Esophagus muscularis mucosa (tissue), 4 donors: ENCODE data around the gene EFL1. TPM values are rescaled to one million over a fixed set of nuclear protein-coding genes. Genes with fewer than 3 reads are reported as not detected.

Experiments
- DNase-seq: peaks from one replicate; pipeline ENCODE4 v3.0.0-alpha.2; 2017; ENCODE audit errors: extremely low spot score
- H3K27ac ChIP-seq, 4 donors: fragments of 200-600 bp; sonication (generic); replicated peaks in 1 of 4; 1 replicate in 3 of 4; 2 replicates in 1 of 4; pipeline ENCODE4 v1.5.1; 2016 to 2019; ENCODE audit warnings: mild to moderate bottlenecking in 1 of 4
- H3K27me3 ChIP-seq, 4 donors: fragments of 200-600 bp; sonication (generic); one replicate each; pipeline versions ENCODE4 v1.5.1 to v1.6.0; 2016 to 2019
- H3K36me3 ChIP-seq, 4 donors: fragments of 200-600 bp; sonication (generic); one replicate each; pipeline ENCODE4 v1.5.1; 2016 to 2019
- H3K4me1 ChIP-seq, 4 donors: fragments of 200-600 bp; sonication (generic); one replicate each; pipeline ENCODE4 v1.5.1; 2016 to 2019
- H3K4me3 ChIP-seq, 4 donors: fragments of 200-600 bp; sonication (generic); 1 replicate in 2 of 4; 2 replicates in 2 of 4; pipeline ENCODE4 v1.5.1; 2016 to 2019; ENCODE audit warnings: mild to moderate bottlenecking in 4 of 4, moderate library complexity in 1 of 4
- H3K9me3 ChIP-seq, 4 donors: fragments of 200-600 bp; sonication (generic); 1 replicate in 3 of 4; 2 replicates in 1 of 4; pipeline ENCODE4 v1.5.1; 2016 to 2019
- EP300 ChIP-seq: sonication (generic); formaldehyde crosslinking; IDR thresholded peaks from one replicate; pipeline ENCODE4 v1.6.1; 2017; ENCODE audit warnings: antibody characterized with exemption
- POLR2A ChIP-seq: fragments of 450-650 bp; IDR thresholded peaks from one replicate; pipeline ENCODE4 v1.6.1; 2017; ENCODE audit warnings: antibody characterized with exemption, moderate library complexity, mild to moderate bottlenecking, low read depth
- POLR2AphosphoS5 ChIP-seq, 2 donors: sonication (generic); formaldehyde crosslinking; IDR thresholded peaks; one replicate each; pipeline ENCODE4 v1.6.1; 2017; ENCODE audit warnings: antibody characterized with exemption in 2 of 2
- whole genome bisulfite sequencing: methylation state at CpG from one replicate; pipeline ENCODE4 v1.1.5; 2018; 5-methylcytosine and 5-hydroxymethylcytosine counted together
- intact Hi-C: fragments of 100-400 bp; cut with DNase I; formaldehyde crosslinking; loops from one replicate; pipeline ENCODE4 v1.15.1; 2023
- total RNA-seq, 4 donors: library from RNA; depleted of rRNA; stranded (reverse); fragments of >200 nt; gene quantifications; one replicate each; pipeline versions ENCODE4 v1.1.0 to v1.2.1, GENCODE V29; 2016
- TF ChIP-seq, protein P1 (sequence below), 3 experiments: fragments of 200-600 bp in 2 of 3; fragments of 450-650 bp in 1 of 3; sonication (generic) in 2 of 3; IDR thresholded peaks; one replicate each; pipeline ENCODE4 v1.5.1; 2017 to 2019; ENCODE audit warnings: antibody characterized with exemption in 3 of 3, mild to moderate bottlenecking in 2 of 3, moderate library complexity in 1 of 3

Gene EFL1
- total RNA-seq, 4 donors from 2014 or later, result 13.0 to 17.4 (median 13.2) TPM

GRCh38 chr15:82133251-82133650, 129.3 kb downstream of the EFL1 start:
- 100% methylated on average over 1 of the region's 1 CpG for WGBS
- H3K27me3 ChIP-seq, result no peaks in the 10 kb centered on the region
- peaks cover 0 to 43% (median 31%) of the 10 kb centered on the region in 4 donors for H3K36me3 ChIP-seq
- peaks cover 0 to 25% (median 21%) of the 10 kb centered on the region in 4 donors for H3K4me1 ChIP-seq
- TF ChIP-seq POLR2AphosphoS5 (IDR thresholded peaks at IDR 0.05) (no peak), POLR2A (no peak), EP300 (no peak)
- TF ChIP-seq, protein P1, sequence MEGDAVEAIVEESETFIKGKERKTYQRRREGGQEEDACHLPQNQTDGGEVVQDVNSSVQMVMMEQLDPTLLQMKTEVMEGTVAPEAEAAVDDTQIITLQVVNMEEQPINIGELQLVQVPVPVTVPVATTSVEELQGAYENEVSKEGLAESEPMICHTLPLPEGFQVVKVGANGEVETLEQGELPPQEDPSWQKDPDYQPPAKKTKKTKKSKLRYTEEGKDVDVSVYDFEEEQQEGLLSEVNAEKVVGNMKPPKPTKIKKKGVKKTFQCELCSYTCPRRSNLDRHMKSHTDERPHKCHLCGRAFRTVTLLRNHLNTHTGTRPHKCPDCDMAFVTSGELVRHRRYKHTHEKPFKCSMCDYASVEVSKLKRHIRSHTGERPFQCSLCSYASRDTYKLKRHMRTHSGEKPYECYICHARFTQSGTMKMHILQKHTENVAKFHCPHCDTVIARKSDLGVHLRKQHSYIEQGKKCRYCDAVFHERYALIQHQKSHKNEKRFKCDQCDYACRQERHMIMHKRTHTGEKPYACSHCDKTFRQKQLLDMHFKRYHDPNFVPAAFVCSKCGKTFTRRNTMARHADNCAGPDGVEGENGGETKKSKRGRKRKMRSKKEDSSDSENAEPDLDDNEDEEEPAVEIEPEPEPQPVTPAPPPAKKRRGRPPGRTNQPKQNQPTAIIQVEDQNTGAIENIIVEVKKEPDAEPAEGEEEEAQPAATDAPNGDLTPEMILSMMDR (IDR thresholded peaks at IDR 0.05), result no peak
- no peak for DNase-seq
- intact Hi-C loops, result no loop called here
- no peak overlapping the region for H3K4me3 ChIP-seq
- H3K9me3 ChIP-seq, result no peaks in the 10 kb centered on the region
- H3K27ac ChIP-seq, result no peak overlapping the region

- 75% methylated on average over 2 of the region's 2 CpGs for WGBS
- H3K27me3 ChIP-seq, result no peaks in the 10 kb centered on the region
- H3K36me3 ChIP-seq, result peaks cover 0 to 43% (median 27%) of the 10 kb centered on the region in 4 donors
- intact Hi-C loops, result no loop called here
- DNase-seq, result no peak
- H3K9me3 ChIP-seq, result no peaks in the 10 kb centered on the region
- no peak overlapping the region for H3K4me3 ChIP-seq
- H3K27ac ChIP-seq, result no peak overlapping the region
- peaks cover 0 to 25% (median 21%) of the 10 kb centered on the region in 4 donors for H3K4me1 ChIP-seq
- TF ChIP-seq, protein P1 (IDR thresholded peaks at IDR 0.05), result no peak
- TF ChIP-seq POLR2A (no peak), POLR2AphosphoS5 (IDR thresholded peaks at IDR 0.05) (no peak), EP300 (no peak)
These were observed 129.8 kb downstream of the EFL1 start for GRCh38 chr15:82132742-82133141.

DNA sequence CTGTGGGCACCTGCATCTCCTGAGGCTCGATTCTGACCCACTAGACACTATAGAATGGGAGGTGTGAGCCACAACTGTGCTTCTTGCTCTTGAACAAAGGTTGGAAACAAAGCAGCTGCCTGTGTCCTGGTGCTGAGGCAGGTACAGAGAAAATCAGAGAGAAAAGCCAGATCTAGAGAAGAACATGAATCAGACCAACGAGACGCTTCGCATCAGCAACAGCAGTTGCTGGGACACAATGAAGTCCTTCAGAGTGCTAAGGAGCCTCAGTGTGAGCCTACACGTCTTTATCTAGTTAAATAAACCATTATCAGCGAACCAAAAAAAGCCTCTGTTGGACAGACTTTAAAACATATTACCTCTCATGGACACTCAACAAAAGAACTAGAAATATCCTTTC, 130.4 kb downstream of the EFL1 start:
- TF ChIP-seq, protein P1 (IDR thresholded peaks at IDR 0.05), result no peak
- TF ChIP-seq POLR2AphosphoS5 (IDR thresholded peaks at IDR 0.05) (no peak), POLR2A (no peak), EP300 (no peak)
- Histone ChIP-seq H3K9me3 (no peaks in the 10 kb centered on the region), H3K4me3 (no peak overlapping the region), H3K4me1 (peaks cover 0 to 25% (median 21%) of the 10 kb centered on the region in 4 donors), H3K36me3 (peaks cover 0 to 37% (median 21%) of the 10 kb centered on the region in 4 donors), H3K27ac (no peak overlapping the region), H3K27me3 (no peaks in the 10 kb centered on the region)
- WGBS, result 89% methylated on average over 6 of the region's 6 CpGs
- intact Hi-C loops, result no loop called here
- DNase-seq, result no peak

DNA sequence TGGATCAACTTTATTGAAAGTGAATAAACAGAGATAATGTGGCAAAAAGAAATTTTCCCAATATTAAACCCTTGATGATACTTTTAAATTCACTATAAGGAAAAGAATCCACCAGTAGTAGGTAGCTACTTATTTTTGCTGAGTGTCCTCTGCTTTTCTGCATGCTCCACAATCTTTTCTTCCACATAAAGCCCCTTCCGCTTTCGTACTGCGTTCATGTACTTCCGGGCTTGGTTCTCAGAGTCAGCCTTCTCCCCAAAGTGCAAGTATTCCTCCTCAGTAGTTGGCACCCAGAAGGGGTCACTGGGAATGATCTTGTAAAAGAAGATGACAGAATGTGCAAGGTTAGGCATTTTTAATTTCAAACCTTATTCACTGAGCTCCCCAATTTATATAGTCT, 132.3 kb downstream of the EFL1 start:
- TF ChIP-seq POLR2AphosphoS5 (IDR thresholded peaks at IDR 0.05), result no peak
- Histone ChIP-seq H3K4me1 (peaks cover 0 to 25% (median 21%) of the 10 kb centered on the region in 4 donors), H3K27me3 (no peaks in the 10 kb centered on the region), H3K36me3 (peaks cover 0 to 33% (median 15%) of the 10 kb centered on the region in 4 donors), H3K4me3 (no peak overlapping the region), H3K9me3 (no peaks in the 10 kb centered on the region), H3K27ac (peak overlapping the region in 2 of 4 donors; percentile 22 to 23)
- WGBS, result 44% methylated on average over 4 of the region's 4 CpGs
- intact Hi-C loops, result no loop called here
- no peak for DNase-seq

DNA sequence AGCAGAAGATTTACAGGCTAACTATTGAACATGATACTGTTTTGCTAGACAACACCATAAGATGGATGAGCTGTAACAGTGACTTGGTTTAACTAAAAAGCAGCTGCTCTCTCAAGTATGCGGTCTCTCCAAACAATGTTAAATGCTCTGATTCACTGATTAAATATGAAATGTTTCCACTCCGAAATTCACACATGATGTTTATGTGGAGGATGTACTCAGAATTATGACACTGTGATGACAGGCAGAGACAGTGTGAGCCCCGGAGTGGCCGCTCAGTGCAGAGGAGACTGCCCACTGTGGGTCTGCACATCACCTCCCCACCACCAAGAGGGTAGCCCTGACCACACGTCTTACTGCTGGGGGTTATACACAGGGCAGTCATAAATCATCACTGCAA, 132.8 kb downstream of the EFL1 start:
- no peaks in the 10 kb centered on the region for H3K9me3 ChIP-seq
- peaks cover 0 to 33% (median 15%) of the 10 kb centered on the region in 4 donors for H3K36me3 ChIP-seq
- peaks cover 0 to 25% (median 21%) of the 10 kb centered on the region in 4 donors for H3K4me1 ChIP-seq
- H3K27ac ChIP-seq, result peak overlapping the region in 2 of 4 donors; percentile 22 to 23
- intact Hi-C loops, result no loop called here
- H3K27me3 ChIP-seq, result no peaks in the 10 kb centered on the region
- no peak overlapping the region for H3K4me3 ChIP-seq
- TF ChIP-seq EP300 (no peak), POLR2AphosphoS5 (IDR thresholded peaks at IDR 0.05) (no peak), POLR2A (no peak)
- TF ChIP-seq, protein P1 (IDR thresholded peaks at IDR 0.05), result no peak
- DNase-seq, result no peak
- 12% methylated on average over 5 of the region's 5 CpGs for WGBS
